ENCODE data around the gene ASH1L.
"Not testable (repeated sequence)": the region's sequence is repeated elsewhere in the genome, so short reads cannot be mapped to it uniquely, and the experiment has no call there.

ASH1L gene, protein sequence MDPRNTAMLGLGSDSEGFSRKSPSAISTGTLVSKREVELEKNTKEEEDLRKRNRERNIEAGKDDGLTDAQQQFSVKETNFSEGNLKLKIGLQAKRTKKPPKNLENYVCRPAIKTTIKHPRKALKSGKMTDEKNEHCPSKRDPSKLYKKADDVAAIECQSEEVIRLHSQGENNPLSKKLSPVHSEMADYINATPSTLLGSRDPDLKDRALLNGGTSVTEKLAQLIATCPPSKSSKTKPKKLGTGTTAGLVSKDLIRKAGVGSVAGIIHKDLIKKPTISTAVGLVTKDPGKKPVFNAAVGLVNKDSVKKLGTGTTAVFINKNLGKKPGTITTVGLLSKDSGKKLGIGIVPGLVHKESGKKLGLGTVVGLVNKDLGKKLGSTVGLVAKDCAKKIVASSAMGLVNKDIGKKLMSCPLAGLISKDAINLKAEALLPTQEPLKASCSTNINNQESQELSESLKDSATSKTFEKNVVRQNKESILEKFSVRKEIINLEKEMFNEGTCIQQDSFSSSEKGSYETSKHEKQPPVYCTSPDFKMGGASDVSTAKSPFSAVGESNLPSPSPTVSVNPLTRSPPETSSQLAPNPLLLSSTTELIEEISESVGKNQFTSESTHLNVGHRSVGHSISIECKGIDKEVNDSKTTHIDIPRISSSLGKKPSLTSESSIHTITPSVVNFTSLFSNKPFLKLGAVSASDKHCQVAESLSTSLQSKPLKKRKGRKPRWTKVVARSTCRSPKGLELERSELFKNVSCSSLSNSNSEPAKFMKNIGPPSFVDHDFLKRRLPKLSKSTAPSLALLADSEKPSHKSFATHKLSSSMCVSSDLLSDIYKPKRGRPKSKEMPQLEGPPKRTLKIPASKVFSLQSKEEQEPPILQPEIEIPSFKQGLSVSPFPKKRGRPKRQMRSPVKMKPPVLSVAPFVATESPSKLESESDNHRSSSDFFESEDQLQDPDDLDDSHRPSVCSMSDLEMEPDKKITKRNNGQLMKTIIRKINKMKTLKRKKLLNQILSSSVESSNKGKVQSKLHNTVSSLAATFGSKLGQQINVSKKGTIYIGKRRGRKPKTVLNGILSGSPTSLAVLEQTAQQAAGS (N-terminal part only)

DNA sequence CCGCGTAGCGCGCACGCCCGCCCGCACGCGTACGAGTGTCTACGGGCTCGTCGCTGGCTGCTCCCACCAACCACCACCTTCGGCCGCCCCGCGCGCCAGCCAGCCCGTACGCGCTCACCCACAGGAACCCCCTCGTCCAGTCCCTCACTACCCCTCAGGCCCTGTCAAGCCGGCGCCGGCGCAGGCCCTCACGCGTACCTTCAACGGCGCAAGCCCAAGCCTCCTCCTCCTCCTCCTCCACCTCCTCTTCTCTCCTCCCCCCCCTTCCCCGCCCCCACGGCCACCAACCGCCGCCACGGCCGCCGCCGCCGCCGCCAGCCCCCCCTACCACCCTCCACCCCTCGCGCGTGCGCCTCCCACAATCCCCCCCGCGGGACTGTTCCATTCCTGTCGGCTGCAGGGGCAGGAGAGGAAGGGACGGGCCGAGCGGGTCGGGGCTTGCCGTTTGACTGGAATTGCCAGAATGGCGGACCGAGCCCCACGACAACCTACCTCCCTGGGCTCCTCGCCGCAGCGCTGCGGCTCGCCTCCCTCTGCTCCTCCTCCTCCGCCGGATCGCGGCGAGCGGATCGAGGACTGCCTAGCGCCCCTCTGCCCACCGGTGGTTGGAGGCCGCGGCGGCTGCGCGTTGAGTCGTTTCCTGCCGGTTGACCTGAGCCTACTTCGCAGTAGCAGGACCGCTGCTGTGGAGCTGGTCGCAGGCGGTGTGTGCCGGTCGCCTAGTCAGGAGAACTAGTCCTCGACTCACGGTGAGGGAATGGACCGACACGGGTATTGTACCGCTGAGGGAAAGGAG is at the start of gene ASH1L:
Gene ASH1L (minus strand): TSS at position 223 of the 796 bp plus-strand sequence. CDS start 41,284 bp downstream, outside the sequence.
- Histone ChIP-seq H3K4me1 (ENCODE audit: control insufficient read depth, insufficient read depth, low read length) (peaks cover 4% of the 10 kb centered on the region), H3K9me3 (ENCODE audit: control insufficient read depth in 2 of 2, low read length in 2 of 2) (no peaks in the 10 kb centered on the region), H3K27me3 (ENCODE audit: control insufficient read depth in 1 of 2, insufficient read depth in 2 of 2, low read length in 2 of 2) (no peaks in the 10 kb centered on the region), H3K9ac (ENCODE audit: low read length in 2 of 2) (peak within 1 kb of the TSS; percentile 94 to 95), H3K4me3 (ENCODE audit: low read length in 2 of 2) (peak within 1 kb of the TSS; percentile 89 to 95), H3K27ac (ENCODE audit: low read length) (peak within 1 kb of the TSS; percentile 96), H3K36me3 (ENCODE audit: control insufficient read depth in 2 of 2, insufficient read depth in 2 of 2, low read length in 2 of 2) (no peaks in the 10 kb centered on the region)

GRCh38 chr1:155610257-155610647 is 47.6 kb upstream of the ASH1L start:
- H3K9ac ChIP-seq (ENCODE audit: low read length in 2 of 2); H3K4me1 ChIP-seq (ENCODE audit: control insufficient read depth, insufficient read depth, low read length); H3K27ac ChIP-seq (ENCODE audit: low read length); H3K36me3 ChIP-seq (ENCODE audit: control insufficient read depth in 2 of 2, insufficient read depth in 2 of 2, low read length in 2 of 2); H3K27me3 ChIP-seq (ENCODE audit: control insufficient read depth in 1 of 2, insufficient read depth in 2 of 2, low read length in 2 of 2); H3K9me3 ChIP-seq (ENCODE audit: control insufficient read depth in 2 of 2, low read length in 2 of 2): not testable (repeated sequence)
- peak overlapping the region in 1 of 2 donors; percentile 87 for H3K4me3 ChIP-seq (ENCODE audit: low read length in 2 of 2)

GRCh38 chr1:155609515-155610256 is 47.1 kb upstream of the ASH1L start, which contains the start of gene MSTO1:
TSS of gene MSTO1 (plus strand) at chr1:155610218. CDS start at chr1:155610249, 31 bp downstream.
- Histone ChIP-seq H3K36me3 (ENCODE audit: control insufficient read depth in 2 of 2, insufficient read depth in 2 of 2, low read length in 2 of 2) (peaks cover 5 to 6% of the 10 kb centered on the region in 2 donors), H3K9me3 (ENCODE audit: control insufficient read depth in 2 of 2, low read length in 2 of 2) (no peaks in the 10 kb centered on the region), H3K27me3 (ENCODE audit: control insufficient read depth in 1 of 2, insufficient read depth in 2 of 2, low read length in 2 of 2) (no peaks in the 10 kb centered on the region), H3K4me3 (ENCODE audit: low read length in 2 of 2) (peak within 1 kb of the TSS; percentile 69 to 87), H3K9ac (ENCODE audit: low read length in 2 of 2) (peak within 1 kb of the TSS; percentile 45 to 76), H3K27ac (ENCODE audit: low read length) (peak within 1 kb of the TSS; percentile 49), H3K4me1 (ENCODE audit: control insufficient read depth, insufficient read depth, low read length) (no peaks in the 10 kb centered on the region)

GRCh38 chr1:155608888-155609225 is 46.3 kb upstream of the ASH1L start:
- Histone ChIP-seq H3K36me3 (ENCODE audit: control insufficient read depth in 2 of 2, insufficient read depth in 2 of 2, low read length in 2 of 2) (peaks cover 5% of the 10 kb centered on the region in 2 donors), H3K4me1 (ENCODE audit: control insufficient read depth, insufficient read depth, low read length) (no peaks in the 10 kb centered on the region), H3K27ac (ENCODE audit: low read length) (no peak overlapping the region), H3K9me3 (ENCODE audit: control insufficient read depth in 2 of 2, low read length in 2 of 2) (no peaks in the 10 kb centered on the region), H3K27me3 (ENCODE audit: control insufficient read depth in 1 of 2, insufficient read depth in 2 of 2, low read length in 2 of 2) (no peaks in the 10 kb centered on the region), H3K9ac (ENCODE audit: low read length in 2 of 2) (no peak overlapping the region), H3K4me3 (ENCODE audit: low read length in 2 of 2) (no peak overlapping the region)

- H3K36me3 ChIP-seq (ENCODE audit: control insufficient read depth in 2 of 2, insufficient read depth in 2 of 2, low read length in 2 of 2): peaks cover 0 to 2% of the 10 kb centered on the region in 2 donors
- no peak overlapping the region for H3K9ac ChIP-seq (ENCODE audit: low read length in 2 of 2)
- no peaks in the 10 kb centered on the region for H3K27me3 ChIP-seq (ENCODE audit: control insufficient read depth in 1 of 2, insufficient read depth in 2 of 2, low read length in 2 of 2)
- H3K27ac ChIP-seq (ENCODE audit: low read length): no peak overlapping the region
- H3K4me1 ChIP-seq (ENCODE audit: control insufficient read depth, insufficient read depth, low read length): no peaks in the 10 kb centered on the region
- H3K4me3 ChIP-seq (ENCODE audit: low read length in 2 of 2): no peak overlapping the region
- H3K9me3 ChIP-seq (ENCODE audit: control insufficient read depth in 2 of 2, low read length in 2 of 2): no peaks in the 10 kb centered on the region
Observed at GRCh38 chr1:155607708-155608107, 45.1 kb upstream of the ASH1L start.

GRCh38 chr1:155599828-155600572 is 37.4 kb upstream of the ASH1L start:
- not testable (repeated sequence) for H3K4me1 ChIP-seq (ENCODE audit: control insufficient read depth, insufficient read depth, low read length); H3K9me3 ChIP-seq (ENCODE audit: control insufficient read depth in 2 of 2, low read length in 2 of 2); H3K4me3 ChIP-seq (ENCODE audit: low read length in 2 of 2); H3K9ac ChIP-seq (ENCODE audit: low read length in 2 of 2); H3K27me3 ChIP-seq (ENCODE audit: control insufficient read depth in 1 of 2, insufficient read depth in 2 of 2, low read length in 2 of 2); H3K27ac ChIP-seq (ENCODE audit: low read length); H3K36me3 ChIP-seq (ENCODE audit: control insufficient read depth in 2 of 2, insufficient read depth in 2 of 2, low read length in 2 of 2)

GRCh38 chr1:155598842-155599331 is 36.3 kb upstream of the ASH1L start:
- Histone ChIP-seq H3K27me3 (ENCODE audit: control insufficient read depth in 1 of 2, insufficient read depth in 2 of 2, low read length in 2 of 2) (no peaks in the 10 kb centered on the region), H3K4me3 (ENCODE audit: low read length in 2 of 2) (peak overlapping the region; percentile 47 to 59), H3K27ac (ENCODE audit: low read length) (no peak overlapping the region), H3K4me1 (ENCODE audit: control insufficient read depth, insufficient read depth, low read length) (no peaks in the 10 kb centered on the region), H3K36me3 (ENCODE audit: control insufficient read depth in 2 of 2, insufficient read depth in 2 of 2, low read length in 2 of 2) (no peaks in the 10 kb centered on the region), H3K9me3 (ENCODE audit: control insufficient read depth in 2 of 2, low read length in 2 of 2) (no peaks in the 10 kb centered on the region), H3K9ac (ENCODE audit: low read length in 2 of 2) (peak overlapping the region; percentile 22 to 42)

DNA sequence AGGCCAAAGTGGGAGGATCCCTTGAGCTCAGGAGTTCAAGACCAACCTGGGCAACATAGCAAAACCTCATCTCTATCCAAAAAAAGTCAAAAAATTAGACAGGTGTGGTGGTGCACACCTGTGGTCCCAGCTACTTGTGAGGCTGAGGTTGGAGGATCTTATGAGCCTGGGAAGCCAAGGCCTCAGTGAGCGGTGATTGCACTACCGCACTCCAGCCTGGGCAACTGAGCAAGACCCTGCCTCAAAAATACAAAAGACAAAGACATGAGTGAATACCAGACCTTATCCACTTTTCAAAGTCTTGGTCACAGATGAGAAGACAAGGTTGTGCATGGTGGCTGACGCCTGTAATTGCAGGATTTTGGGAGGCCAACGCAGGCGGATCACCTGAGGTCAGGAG is 34.3 kb upstream of the ASH1L start:
- H3K27me3 ChIP-seq (ENCODE audit: control insufficient read depth in 1 of 2, insufficient read depth in 2 of 2, low read length in 2 of 2): no peaks in the 10 kb centered on the region
- no peak overlapping the region for H3K9ac ChIP-seq (ENCODE audit: low read length in 2 of 2)
- H3K9me3 ChIP-seq (ENCODE audit: control insufficient read depth in 2 of 2, low read length in 2 of 2): no peaks in the 10 kb centered on the region
- H3K4me1 ChIP-seq (ENCODE audit: control insufficient read depth, insufficient read depth, low read length): peaks cover 3% of the 10 kb centered on the region
- H3K27ac ChIP-seq (ENCODE audit: low read length): no peak overlapping the region
- no peak overlapping the region for H3K4me3 ChIP-seq (ENCODE audit: low read length in 2 of 2)
- H3K36me3 ChIP-seq (ENCODE audit: control insufficient read depth in 2 of 2, insufficient read depth in 2 of 2, low read length in 2 of 2): no peaks in the 10 kb centered on the region

DNA sequence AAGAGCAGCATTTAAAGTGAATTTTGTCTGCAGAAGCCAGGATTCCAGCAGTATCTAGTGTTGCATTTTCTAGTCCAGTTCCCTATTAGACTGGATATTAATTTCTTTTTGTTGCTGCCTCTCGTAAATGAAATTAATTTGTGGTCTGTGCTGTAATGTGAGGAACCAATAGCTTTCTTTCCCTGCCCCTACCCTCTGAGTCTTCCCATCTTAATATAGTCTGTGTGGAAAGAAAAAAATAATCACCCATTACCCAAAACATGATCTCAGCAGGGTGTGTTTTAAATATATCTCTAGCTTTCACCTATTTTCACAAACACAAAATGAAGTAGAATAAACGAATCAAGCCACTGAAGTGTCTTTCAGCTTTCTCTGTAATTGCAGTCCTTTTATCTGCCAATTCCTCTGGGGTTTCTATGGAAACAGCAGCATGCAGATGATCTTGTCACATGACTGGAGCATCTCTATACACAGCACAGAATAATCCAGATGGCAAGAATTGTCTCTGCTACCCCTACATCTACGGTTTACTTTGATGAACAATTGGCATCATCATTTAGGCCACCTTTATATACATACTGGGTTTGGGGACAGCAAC is 33.4 kb upstream of the ASH1L start:
- not testable (repeated sequence) for H3K9ac ChIP-seq (ENCODE audit: low read length in 2 of 2); H3K4me3 ChIP-seq (ENCODE audit: low read length in 2 of 2); H3K36me3 ChIP-seq (ENCODE audit: control insufficient read depth in 2 of 2, insufficient read depth in 2 of 2, low read length in 2 of 2); H3K4me1 ChIP-seq (ENCODE audit: control insufficient read depth, insufficient read depth, low read length); H3K27ac ChIP-seq (ENCODE audit: low read length); H3K27me3 ChIP-seq (ENCODE audit: control insufficient read depth in 1 of 2, insufficient read depth in 2 of 2, low read length in 2 of 2); H3K9me3 ChIP-seq (ENCODE audit: control insufficient read depth in 2 of 2, low read length in 2 of 2)

All from stomach smooth muscle (tissue), 2 donors.